GM12874 (cell line): ENCODE measurements around the gene ASB15.

ENCODE experiments used
- CTCF ChIP-seq: IDR thresholded peaks from 2 replicates; pipeline ENCODE4 v1.5.1; 2011; ENCODE audit warnings: low read depth, mild to moderate bottlenecking, control low read depth, low read length, moderate library complexity; ENCODE audit not compliant: insufficient read depth

Gene ASB15

GRCh38 chr7:123599766-123600165, 1.9 kb upstream of the ASB15 start:
- TF ChIP-seq CTCF, result no peak

- TF ChIP-seq CTCF, result no peak
Observed at GRCh38 chr7:123600876-123601275, 745 bp upstream of the ASB15 start.

GRCh38 chr7:123602648-123603047, 1.0 kb downstream of the ASB15 start:
- TF ChIP-seq CTCF, result no peak

GRCh38 chr7:123604739-123605138, 3.1 kb downstream of the ASB15 start:
- no peak for TF ChIP-seq CTCF

- TF ChIP-seq CTCF, result no peak
Observed at GRCh38 chr7:123607423-123607975, 5.9 kb downstream of the ASB15 start.

- no peak for TF ChIP-seq CTCF
Observed at GRCh38 chr7:123608991-123609882, 7.6 kb downstream of the ASB15 start.

GRCh38 chr7:123609883-123610239, 8.2 kb downstream of the ASB15 start:
- no peak for TF ChIP-seq CTCF
